ENCODE results near the gene CAMK2D.

Gene CAMK2D

DNA sequence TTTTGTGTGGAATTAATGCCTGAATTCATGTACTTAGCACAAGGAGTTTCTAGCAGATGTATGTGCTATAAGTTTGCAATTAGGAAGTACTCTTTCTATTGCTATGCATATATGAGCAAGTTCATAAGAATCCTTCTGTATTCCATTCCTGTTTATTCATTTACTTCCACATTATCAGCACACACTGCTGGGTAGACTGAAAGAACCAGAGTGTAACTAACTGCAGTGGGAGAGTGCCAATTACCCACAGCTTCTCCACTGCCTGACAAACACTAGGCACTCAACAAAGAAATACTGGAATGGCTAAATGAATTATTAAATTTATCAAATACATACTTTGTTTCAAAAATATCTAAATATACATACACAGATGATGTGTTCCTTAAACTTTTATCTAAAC is 219.6 kb downstream of the CAMK2D start:
- no peak for DNase-seq
- TF ChIP-seq POLR2A (IDR thresholded peaks at IDR 0.05; ENCODE audit: low read length) (no peak), GATA1 (IDR thresholded peaks at IDR 0.05; ENCODE audit: low read depth, low read length) (no peak)

DNA sequence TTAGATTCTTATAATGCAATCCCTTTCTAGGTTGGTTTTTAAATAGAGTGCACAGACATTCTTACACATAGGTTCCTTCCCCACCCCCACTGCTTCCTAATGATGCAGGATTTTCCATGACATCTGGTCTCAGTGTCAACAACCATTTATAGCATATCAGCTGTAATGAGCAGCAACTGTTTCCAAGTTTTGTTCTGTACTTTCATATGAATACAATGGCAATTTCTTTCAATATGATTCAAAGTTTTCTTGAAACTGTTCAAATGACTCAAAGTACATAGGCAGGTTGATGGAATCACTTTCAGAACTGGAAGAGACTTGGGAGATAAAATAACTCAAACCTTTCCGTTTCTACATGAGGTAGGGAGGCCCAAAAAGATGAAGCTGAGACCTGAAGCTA is 220.7 kb downstream of the CAMK2D start:
- no peak for DNase-seq
- TF ChIP-seq GATA1 (IDR thresholded peaks at IDR 0.05; ENCODE audit: low read depth, low read length) (no peak), POLR2A (IDR thresholded peaks at IDR 0.05; ENCODE audit: low read length) (no peak)

DNA sequence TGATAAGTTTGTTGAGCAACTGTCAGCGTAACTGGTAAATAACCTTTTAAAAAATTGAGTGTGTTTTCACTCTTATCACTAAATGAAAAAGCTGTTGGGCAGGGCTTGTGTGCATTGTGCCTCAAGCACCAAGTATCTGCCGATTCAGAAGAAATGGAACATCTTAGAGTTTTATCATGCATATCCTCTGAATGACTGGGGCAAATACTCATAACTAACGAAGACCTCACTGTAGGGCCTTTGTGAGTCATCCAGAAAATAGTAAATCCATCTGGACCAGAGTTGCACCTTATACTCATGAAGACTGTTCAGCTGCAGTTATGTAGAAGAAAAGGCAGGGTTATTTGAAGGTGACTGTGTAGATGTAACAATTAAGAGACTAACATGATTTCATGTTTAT is 222.1 kb downstream of the CAMK2D start:
- no peak for DNase-seq

DNA sequence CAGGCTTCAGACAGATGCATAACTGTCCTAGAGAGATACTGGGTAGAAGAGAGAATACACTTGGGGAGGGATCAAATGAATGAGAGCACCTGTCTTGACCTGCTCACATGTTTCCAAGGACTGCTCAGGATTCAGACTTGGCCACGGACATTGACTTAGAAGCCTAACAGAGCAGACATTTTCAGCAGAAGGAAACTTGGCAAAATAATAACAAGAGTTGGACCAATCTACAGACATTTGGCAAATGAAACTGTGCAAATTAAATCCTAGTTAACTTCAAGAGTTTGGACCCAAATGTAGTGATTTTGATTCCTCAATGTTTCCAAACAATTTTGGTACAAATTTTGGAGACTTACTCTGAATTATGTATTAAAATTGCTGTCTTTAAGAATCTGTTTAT is 223.9 kb downstream of the CAMK2D start:
- DNase-seq: no peak
- TF ChIP-seq POLR2A (IDR thresholded peaks at IDR 0.05; ENCODE audit: low read length): no peak

More for the DNA sequence above, 222.1 kb downstream of the CAMK2D start:
- TF ChIP-seq POLR2A (IDR thresholded peaks at IDR 0.05; ENCODE audit: low read length) (no peak), GATA1 (IDR thresholded peaks at IDR 0.05; ENCODE audit: low read depth, low read length) (no peak)

DNA sequence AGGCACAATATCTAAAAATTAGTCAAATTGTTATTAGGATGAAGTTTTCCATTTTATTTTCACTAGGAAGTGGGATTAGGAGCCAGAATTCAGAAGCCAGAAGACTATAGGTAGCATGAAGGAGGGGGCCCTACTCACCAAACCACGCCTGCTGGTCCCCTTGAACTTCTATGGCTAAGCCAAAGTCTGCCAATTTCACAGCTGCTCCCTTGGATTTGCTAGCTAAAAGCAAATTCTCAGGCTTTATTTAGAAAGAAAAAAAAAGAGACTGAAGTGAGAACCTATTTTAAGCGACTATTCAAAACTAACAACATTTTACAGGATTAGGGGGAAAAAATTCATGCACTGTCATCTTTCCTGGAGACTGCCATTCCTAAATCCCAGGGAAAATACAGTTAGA is 224.3 kb downstream of the CAMK2D start:
- TF ChIP-seq GATA1 (IDR thresholded peaks at IDR 0.05; ENCODE audit: low read depth, low read length): no peak
- TF ChIP-seq POLR2A (IDR thresholded peaks at IDR 0.05; ENCODE audit: low read length): no peak
- no peak for DNase-seq

DNA sequence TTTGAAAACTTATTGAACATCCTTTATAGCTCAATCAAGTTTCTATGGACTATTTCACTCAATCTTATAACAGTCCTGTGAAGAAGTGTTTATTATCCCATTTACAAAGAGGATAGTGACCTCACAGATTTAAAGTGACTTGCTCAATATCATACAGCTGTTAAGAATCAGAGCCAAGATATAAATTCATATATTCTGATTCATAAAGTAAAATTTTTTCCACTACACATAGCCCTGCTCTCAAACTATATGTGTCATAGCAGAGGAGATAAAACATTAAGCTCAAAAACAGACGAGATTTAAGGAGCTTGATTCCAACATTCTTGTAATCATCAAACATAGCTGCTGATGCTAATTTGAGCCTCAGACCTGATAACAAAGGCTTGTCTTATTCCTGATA is 226.8 kb downstream of the CAMK2D start:
- no peak for TF ChIP-seq POLR2A (IDR thresholded peaks at IDR 0.05; ENCODE audit: low read length)

DNA sequence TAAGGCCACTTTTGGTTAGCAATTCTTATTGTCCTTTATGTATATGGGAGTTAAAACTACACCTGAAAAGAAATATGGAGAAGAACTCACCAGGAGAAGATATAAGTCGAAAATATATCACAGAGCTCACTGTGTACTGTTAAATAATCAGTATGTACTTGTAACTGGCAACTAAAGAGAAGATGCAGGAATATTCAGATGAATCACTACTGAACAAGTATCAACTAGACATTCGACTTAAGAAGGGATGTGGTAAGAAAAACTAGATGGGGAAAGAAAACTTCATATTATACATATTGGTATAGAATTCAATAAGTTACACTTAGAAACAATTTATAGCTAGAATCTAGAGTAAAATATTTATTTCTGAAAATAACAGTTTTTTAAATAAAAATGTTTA is 230.0 kb downstream of the CAMK2D start:
- no peak for DNase-seq
- no peak for TF ChIP-seq GATA1 (IDR thresholded peaks at IDR 0.05; ENCODE audit: low read depth, low read length)
- no peak for TF ChIP-seq POLR2A (IDR thresholded peaks at IDR 0.05; ENCODE audit: low read length)

More for the DNA sequence above, 226.8 kb downstream of the CAMK2D start:
- no peak for DNase-seq

DNA sequence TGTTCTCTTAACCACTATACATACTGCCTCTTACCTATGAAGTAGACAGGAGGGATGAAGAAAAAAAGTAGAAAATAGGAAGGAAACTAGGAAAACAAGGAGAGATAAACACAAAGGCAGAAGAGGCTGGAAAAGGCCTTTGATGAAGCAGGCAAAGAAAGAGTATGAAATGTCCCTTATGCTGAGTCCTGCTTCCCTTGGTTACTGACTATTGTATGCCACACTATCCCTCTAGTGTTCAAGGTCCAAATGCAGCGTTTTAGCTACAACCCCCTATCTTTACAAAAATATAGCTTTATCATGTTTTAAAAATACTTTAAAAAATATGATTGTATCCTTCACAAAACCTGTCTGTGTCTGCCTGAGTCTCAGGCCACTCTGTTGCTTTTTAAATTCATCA is 233.1 kb downstream of the CAMK2D start:
- no peak for TF ChIP-seq POLR2A (IDR thresholded peaks at IDR 0.05; ENCODE audit: low read length)
- TF ChIP-seq GATA1 (IDR thresholded peaks at IDR 0.05; ENCODE audit: low read depth, low read length): no peak

DNA sequence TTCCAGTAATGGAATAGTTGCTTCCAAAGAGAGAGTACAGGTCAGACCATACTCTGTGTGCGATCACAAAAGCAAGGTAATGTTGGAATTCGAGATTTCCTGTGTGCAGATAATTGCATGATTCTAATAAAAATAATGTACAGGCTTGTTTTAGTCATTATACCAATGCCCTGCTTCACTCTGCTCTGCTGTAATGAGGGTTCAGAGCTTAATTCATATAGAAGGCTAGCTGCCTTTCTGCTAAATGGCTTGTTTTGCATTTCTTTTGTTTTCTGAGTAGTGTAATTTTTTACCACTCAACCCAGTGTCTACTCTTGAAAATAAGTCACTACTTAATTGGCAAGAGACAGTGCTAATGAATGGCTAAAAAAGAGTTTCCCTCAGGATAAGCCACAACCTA is 236.0 kb downstream of the CAMK2D start:
- TF ChIP-seq GATA1 (IDR thresholded peaks at IDR 0.05; ENCODE audit: low read depth, low read length) (no peak), POLR2A (IDR thresholded peaks at IDR 0.05; ENCODE audit: low read length) (no peak)
- no peak for DNase-seq

More for the DNA sequence above, 233.1 kb downstream of the CAMK2D start:
- DNase-seq: no peak

DNA sequence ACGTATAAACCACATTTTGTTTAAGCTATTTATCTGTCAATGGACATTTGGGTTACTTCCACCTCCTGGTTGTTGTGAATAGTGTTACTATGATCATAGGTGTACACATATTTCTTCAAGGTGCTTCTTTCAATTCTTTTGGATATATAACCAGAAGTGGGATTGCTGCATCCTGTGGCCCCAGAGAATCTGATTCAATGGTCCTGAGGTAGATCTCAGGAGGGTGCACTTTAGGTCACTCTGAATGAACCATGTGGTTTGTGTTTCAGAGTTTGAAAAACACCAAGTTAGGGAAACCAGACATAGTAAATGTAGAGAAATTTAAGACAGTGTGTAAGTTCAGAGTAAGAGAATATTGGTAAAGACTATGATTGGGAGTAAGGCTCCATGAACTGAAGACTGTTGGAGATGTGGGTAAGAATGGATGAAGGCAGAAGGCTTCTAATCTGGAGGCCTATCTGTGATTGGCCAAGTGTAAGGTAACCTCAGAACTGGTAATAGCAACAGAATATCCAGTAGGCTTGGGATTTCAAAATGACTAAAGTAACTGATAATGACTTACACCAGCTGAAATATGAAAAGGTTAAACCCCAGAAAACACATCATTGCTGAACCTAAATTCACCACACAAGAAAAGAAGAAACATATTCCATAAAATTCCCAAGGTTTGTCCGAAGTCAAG is 236.9 kb downstream of the CAMK2D start:
- TF ChIP-seq POLR2A (IDR thresholded peaks at IDR 0.05; ENCODE audit: low read length): no peak
- TF ChIP-seq GATA1 (IDR thresholded peaks at IDR 0.05; ENCODE audit: low read depth, low read length): no peak
- DNase-seq: no peak

DNA sequence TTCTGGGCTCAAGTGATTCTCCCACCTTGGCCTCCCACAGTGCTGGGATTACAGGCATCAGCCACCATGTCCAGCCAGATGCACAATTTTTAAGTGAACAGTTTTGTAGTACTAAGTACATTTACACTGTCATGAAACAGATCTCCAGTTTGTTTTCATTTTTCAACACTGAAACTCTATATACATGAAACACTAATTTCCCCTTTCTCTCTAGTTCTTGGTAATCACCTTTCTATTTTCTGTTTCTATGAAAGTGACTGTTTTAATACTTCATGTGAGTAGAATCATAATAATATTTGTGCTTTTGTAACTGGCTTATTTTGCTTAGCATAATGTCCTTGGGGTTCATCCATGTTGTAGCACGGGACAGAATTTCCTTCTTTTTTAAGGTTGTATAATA is 237.4 kb downstream of the CAMK2D start:
- TF ChIP-seq GATA1 (IDR thresholded peaks at IDR 0.05; ENCODE audit: low read depth, low read length) (no peak), POLR2A (IDR thresholded peaks at IDR 0.05; ENCODE audit: low read length) (no peak)

DNA sequence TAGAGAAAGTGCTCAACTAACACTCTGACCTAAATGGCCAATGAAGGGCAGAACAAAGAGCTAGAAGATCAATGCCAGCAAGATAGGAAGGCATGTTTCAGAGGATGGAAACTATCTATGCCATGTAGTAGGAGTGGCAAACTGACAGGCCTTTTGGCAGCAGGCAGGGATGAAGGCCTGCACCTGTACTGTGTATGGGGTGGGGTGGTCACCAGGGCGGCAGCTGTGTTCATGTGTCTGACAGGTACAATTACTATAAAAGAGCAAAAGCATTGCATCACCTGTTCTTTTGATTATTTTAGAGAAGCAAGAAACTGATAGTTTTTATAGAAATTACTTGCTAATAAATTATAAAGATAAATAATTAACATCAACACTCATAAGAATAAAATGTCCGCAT is 239.1 kb downstream of the CAMK2D start:
- TF ChIP-seq POLR2A (IDR thresholded peaks at IDR 0.05; ENCODE audit: low read length): no peak
- TF ChIP-seq GATA1 (IDR thresholded peaks at IDR 0.05; ENCODE audit: low read depth, low read length): no peak

More for the DNA sequence above, 237.4 kb downstream of the CAMK2D start:
- DNase-seq: no peak

DNA sequence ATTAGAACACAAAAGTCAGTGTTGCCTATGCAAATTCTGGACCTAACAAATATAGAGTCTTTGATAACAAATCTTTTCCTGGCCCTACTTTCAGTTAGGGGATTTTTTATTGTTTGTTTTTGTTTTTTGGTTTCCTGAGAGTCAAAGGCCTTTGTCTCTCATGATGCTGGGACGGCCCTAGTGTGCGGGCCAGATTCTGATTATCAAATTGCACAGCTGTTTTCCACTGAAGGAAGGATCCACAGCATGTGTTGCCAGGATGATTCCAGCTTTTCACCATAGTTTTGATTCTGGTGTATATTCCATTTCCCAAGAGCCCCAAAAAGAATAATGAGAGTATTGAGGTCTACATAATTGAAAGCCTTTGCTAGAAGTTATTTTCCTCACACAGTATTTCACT is 248.2 kb downstream of the CAMK2D start:
- DNase-seq: no peak
- TF ChIP-seq GATA1 (IDR thresholded peaks at IDR 0.05; ENCODE audit: low read depth, low read length): no peak
- no peak for TF ChIP-seq POLR2A (IDR thresholded peaks at IDR 0.05; ENCODE audit: low read length)

More for the DNA sequence above, 239.1 kb downstream of the CAMK2D start:
- no peak for DNase-seq

DNA sequence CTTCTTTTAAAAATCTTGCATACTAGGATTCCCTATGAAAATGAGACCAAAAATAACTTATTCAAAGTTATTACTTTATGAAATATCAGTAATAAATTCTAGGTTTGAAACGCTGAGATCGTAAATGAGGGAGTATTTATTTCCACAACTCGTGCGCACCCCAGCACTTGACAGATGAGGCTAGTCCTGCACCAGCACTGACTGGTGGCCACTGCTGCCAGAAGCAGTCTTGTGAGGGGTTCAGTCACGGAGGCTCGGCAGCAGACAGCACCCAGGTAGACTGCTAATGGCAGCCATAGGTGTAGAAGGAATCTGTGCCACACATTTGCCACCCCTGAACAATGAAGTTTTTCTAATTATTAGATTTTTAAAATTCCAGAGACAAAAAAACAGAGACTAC is 248.7 kb downstream of the CAMK2D start:
- DNase-seq: no peak
- TF ChIP-seq POLR2A (IDR thresholded peaks at IDR 0.05; ENCODE audit: low read length) (no peak), GATA1 (IDR thresholded peaks at IDR 0.05; ENCODE audit: low read depth, low read length) (no peak)

DNA sequence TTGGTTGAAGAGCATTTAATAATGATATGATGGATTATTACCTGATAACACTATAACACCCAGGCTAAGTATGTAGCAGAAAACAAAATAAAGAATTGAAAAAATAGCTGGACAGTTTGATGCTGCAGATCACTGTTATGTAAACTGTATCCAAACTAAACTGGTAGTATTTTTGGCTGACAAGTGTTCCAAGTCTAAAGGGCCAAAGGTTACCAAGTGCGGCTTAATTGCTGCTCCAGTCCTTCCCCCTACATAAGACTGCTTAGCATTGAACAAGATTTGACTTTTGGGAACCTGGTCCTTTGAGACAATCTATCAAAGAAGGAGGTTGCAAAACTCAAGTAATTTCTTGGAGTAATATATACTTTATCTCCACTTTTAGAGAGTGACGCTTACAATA is 249.6 kb downstream of the CAMK2D start:
- TF ChIP-seq GATA1 (IDR thresholded peaks at IDR 0.05; ENCODE audit: low read depth, low read length): no peak
- DNase-seq: no peak

DNA sequence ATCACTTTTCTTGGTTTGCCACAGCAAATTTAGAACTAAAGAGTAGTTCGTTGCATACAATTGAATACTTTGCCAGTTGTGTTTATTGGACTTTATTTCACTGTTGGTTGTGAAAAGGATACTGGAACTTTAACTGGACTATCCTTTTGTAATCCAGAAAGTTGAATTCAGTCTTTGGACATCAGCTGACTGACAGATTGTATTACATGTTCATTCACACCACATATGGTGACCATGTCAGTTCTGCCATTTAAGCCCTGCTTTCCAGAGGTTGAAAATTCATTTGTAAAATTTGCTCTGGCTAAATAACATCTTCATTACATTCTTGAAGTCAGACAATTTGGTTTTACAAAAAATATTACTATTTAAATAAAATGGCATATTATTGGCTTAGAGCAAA is 251.7 kb downstream of the CAMK2D start:
- TF ChIP-seq POLR2A (IDR thresholded peaks at IDR 0.05; ENCODE audit: low read length) (no peak), GATA1 (IDR thresholded peaks at IDR 0.05; ENCODE audit: low read depth, low read length) (no peak)
- DNase-seq: no peak

Data from erythroblast (primary cell).